HFF-Myc (cell line): ENCODE data around the gene PJA2.

ENCODE experiments used
- DNase-seq: peaks from one replicate; pipeline ENCODE4 v3.0.0-alpha.2; 2011; ENCODE audit warnings: low read depth; ENCODE audit errors: extremely low read depth
- H3K4me3 ChIP-seq: replicated peaks from 2 replicates; pipeline ENCODE4 v1.5.1; 2011; ENCODE audit warnings: low read depth, mild to moderate bottlenecking, control low read depth, low read length
- TF ChIP-seq, protein P1 (sequence below): IDR thresholded peaks from 2 replicates; pipeline ENCODE4 v1.5.1; 2012; ENCODE audit warnings: mild to moderate bottlenecking, low read depth, low read length, control low read depth; ENCODE audit errors: missing control alignments

Gene PJA2

DNA sequence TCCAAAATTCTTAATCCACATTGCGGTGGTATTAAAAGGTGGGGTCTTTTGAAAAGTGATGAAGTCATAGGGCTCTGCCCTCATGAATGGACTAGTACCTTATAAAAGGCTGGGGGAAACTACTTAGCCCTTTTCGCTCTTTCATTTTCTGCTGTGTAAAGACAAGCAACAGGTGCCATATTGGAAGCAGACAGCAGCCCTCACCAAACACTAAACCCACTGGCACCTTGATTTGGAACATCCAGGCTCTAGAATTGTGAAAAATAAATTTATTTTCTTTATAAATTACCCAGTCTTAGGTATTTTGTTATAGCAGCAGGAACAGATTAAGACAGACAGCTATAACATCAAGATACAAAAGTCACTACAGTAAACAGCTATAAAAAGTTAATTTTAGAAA is 12.8 kb downstream of the PJA2 start:
- no peak overlapping the region for H3K4me3 ChIP-seq
- TF ChIP-seq, protein P1, sequence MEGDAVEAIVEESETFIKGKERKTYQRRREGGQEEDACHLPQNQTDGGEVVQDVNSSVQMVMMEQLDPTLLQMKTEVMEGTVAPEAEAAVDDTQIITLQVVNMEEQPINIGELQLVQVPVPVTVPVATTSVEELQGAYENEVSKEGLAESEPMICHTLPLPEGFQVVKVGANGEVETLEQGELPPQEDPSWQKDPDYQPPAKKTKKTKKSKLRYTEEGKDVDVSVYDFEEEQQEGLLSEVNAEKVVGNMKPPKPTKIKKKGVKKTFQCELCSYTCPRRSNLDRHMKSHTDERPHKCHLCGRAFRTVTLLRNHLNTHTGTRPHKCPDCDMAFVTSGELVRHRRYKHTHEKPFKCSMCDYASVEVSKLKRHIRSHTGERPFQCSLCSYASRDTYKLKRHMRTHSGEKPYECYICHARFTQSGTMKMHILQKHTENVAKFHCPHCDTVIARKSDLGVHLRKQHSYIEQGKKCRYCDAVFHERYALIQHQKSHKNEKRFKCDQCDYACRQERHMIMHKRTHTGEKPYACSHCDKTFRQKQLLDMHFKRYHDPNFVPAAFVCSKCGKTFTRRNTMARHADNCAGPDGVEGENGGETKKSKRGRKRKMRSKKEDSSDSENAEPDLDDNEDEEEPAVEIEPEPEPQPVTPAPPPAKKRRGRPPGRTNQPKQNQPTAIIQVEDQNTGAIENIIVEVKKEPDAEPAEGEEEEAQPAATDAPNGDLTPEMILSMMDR = no peak
- no peak for DNase-seq

DNA sequence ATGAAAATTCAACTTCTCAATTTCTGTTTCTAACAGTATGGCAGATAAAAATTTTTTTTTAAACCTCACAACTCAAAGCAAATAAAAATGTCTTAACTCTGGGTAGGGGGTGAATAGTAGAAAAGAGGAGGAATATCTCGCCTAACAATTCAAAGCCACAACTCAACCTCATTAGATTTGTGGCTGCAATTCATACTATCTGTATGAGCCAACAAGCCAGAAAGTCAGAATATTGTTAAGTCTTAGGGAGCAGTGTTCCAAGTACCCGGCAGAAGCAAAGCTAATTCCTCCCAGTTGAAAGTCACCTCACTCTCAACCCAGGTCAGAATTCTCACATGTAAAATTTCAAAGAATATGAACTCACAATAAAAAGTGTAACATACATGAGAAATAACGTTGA is 15.0 kb downstream of the PJA2 start:
- no peak overlapping the region for H3K4me3 ChIP-seq
- no peak for DNase-seq
- TF ChIP-seq, protein P1 = no peak

DNA sequence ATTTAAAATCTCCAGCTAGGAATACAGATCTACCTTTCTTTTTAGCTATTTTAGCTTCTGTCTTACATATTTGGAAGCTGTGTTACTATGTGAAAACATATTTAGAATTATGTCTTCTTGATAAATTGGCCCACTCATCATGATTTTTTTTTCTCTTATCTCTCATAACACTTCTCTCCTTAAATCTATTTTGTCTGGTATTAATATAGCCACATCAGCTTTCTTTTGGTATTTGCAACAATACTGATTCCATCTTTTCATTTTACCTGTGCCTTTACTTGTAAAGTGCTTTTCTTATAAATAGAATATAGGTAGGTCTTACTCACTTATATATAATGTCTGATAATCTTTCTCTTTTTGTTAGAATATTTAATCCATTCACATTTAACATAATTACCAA is 19.6 kb downstream of the PJA2 start:
- H3K4me3 ChIP-seq = no peak overlapping the region
- TF ChIP-seq, protein P1 = no peak
- DNase-seq = no peak

DNA sequence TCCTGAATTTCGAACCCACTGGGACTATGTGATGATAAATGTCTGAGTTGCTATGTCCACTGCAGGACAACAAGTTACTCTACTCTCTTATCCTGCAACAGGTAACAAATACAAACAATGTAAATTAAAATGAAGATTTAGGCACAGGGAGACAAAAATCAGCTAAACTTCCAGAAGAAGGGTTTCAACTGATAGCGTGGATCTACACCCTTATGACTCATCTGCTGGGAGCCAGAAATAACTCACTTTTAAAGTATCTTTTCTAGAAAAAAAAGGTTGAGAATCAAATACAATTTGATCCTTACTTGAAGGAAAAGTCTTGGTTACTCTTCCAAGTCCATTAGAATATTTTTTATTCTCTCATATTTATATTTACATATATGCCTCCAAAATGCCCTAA is 21.4 kb downstream of the PJA2 start:
- H3K4me3 ChIP-seq = no peak overlapping the region
- TF ChIP-seq, protein P1 = no peak
- no peak for DNase-seq

DNA sequence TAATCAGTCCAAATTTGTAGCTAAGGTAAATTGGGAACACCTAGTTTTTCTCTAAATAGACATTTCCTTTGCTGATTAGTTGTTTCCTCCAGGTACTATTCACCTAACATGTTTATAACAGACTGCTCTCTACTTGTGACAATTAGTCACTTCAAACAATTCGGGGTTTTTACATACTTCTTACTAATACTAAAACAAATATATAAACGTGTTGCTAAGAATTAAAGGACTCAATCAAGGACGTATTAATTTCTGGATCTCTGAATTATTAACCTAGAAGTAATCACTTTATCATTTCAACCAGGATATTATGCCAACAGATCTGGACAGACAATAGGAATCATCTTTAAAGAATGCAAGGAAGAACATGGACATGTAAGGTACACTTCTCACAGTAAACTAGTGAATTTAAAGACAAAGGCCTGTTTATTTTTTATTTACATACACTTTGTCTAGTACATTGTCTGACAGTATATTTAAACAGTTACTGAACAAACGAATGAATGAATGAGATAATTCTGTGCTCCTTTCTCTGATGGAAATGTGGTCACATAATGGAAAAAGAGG is 22.3 kb downstream of the PJA2 start:
- DNase-seq = no peak
- TF ChIP-seq, protein P1 = no peak
- no peak overlapping the region for H3K4me3 ChIP-seq

- no peak overlapping the region for H3K4me3 ChIP-seq
- TF ChIP-seq, protein P1 = no peak
- no peak for DNase-seq
Measured at GRCh38 chr5:109378095-109378494, 31.7 kb downstream of the PJA2 start.

GRCh38 chr5:109374625-109375024 is 35.1 kb downstream of the PJA2 start:
- TF ChIP-seq, protein P1 = no peak
- DNase-seq = no peak

More at GRCh38 chr5:109374625-109375024, 35.1 kb downstream of the PJA2 start:
- H3K4me3 ChIP-seq = no peak overlapping the region
